Measurements from ENCODE around the gene GIMAP4. TPM values are rescaled to one million over a fixed set of nuclear protein-coding genes. Genes with fewer than 3 reads are reported as not detected.

Gene GIMAP4
- total and polyA plus RNA-seq, 2 donors (not counting 1 experiment from before 2014, with no cell fraction given): 0.27 to 0.66 TPM

- no peak overlapping the region for H3K4me3 Mint-ChIP-seq
- no peak overlapping the region for H3K9ac ChIP-seq (ENCODE audit: low read length)
- intact Hi-C loops (cut with micrococcal nuclease): no loop called here
- no peaks in the 10 kb centered on the region for H3K79me2 ChIP-seq (ENCODE audit: control insufficient read depth, insufficient read depth, low read length)
- H2AFZ ChIP-seq (ENCODE audit: insufficient read depth, low read depth, low read length, poor library complexity, severe bottlenecking): no peak overlapping the region
- no peak for ATAC-seq (ENCODE audit: low read depth)
- H3K9me3 Mint-ChIP-seq (ENCODE audit: insufficient read depth): peaks cover 20% of the 10 kb centered on the region
- WGBS (ENCODE audit: insufficient coverage): 21% methylated on average over 2 of the region's 4 CpGs
- no peaks in the 10 kb centered on the region for H4K20me1 ChIP-seq (ENCODE audit: control insufficient read depth, insufficient read depth, low read length, poor library complexity, severe bottlenecking)
- no peaks in the 10 kb centered on the region for H3K36me3 ChIP-seq (replicated peaks in 1 of 2; ENCODE audit: control extremely low read depth in 1 of 2, control insufficient read depth in 1 of 2, extremely low read depth in 1 of 2, insufficient read depth in 2 of 2, low read length in 1 of 2)
- TF ChIP-seq EZH2 (IDR thresholded peaks at IDR 0.05; ENCODE audit: borderline replicate concordance, insufficient read depth, low read depth, low read length, poor library complexity, severe bottlenecking) (no peak), CTCF (IDR thresholded peaks at IDR 0.05) (no peak)
- no peak overlapping the region for H3K4me3 ChIP-seq (ENCODE audit: control extremely low read depth in 1 of 5, extremely low read depth in 1 of 5, insufficient read depth in 1 of 5, low read depth in 2 of 5, low read length in 4 of 5)
- POLR2A ChIA-PET: no interaction called here
- DNase-seq: no peak
- no peaks in the 10 kb centered on the region for H3K27me3 ChIP-seq (replicated peaks in 1 of 4; ENCODE audit: control extremely low read depth in 1 of 4, control insufficient read depth in 3 of 4, insufficient read depth in 4 of 4, low read length in 3 of 4)
- H3K27me3 Mint-ChIP-seq: peaks cover 10% of the 10 kb centered on the region
- no peak overlapping the region for H3K27ac ChIP-seq (ENCODE audit: low read length in 2 of 2)
- CTCF ChIA-PET: no interaction called here
- H3K27ac Mint-ChIP-seq: no peak overlapping the region
- peaks cover 2 to 14% (median 14%) of the 10 kb centered on the region in 3 donors for H3K9me3 ChIP-seq (ENCODE audit: control extremely low read depth in 1 of 3, control insufficient read depth in 2 of 3, insufficient read depth in 1 of 3, low read length in 2 of 3)
- H3K4me1 ChIP-seq (ENCODE audit: control insufficient read depth in 2 of 2, insufficient read depth in 2 of 2, low read length in 2 of 2): no peaks in the 10 kb centered on the region
- H3K4me2 ChIP-seq (replicated peaks; ENCODE audit: low read depth, low read length, poor library complexity, severe bottlenecking): no peak overlapping the region
- H3K4me1 Mint-ChIP-seq: no peaks in the 10 kb centered on the region
Measured at GRCh38 chr7:150556521-150557138, 10.6 kb upstream of the GIMAP4 start.

GRCh38 chr7:150560486-150560885 lies 6.7 kb upstream of the GIMAP4 start:
- H3K79me2 ChIP-seq (ENCODE audit: control insufficient read depth, insufficient read depth, low read length): no peaks in the 10 kb centered on the region
- intact Hi-C loops (cut with micrococcal nuclease): no loop called here
- peaks cover 24% of the 10 kb centered on the region for H3K9me3 Mint-ChIP-seq (ENCODE audit: insufficient read depth)
- H3K4me1 Mint-ChIP-seq: no peaks in the 10 kb centered on the region
- ChIA-PET POLR2A (no interaction called here), CTCF (no interaction called here)
- H3K9ac ChIP-seq (ENCODE audit: low read length): no peak overlapping the region
- no peaks in the 10 kb centered on the region for H3K4me1 ChIP-seq (ENCODE audit: control insufficient read depth in 2 of 2, insufficient read depth in 2 of 2, low read length in 2 of 2)
- H2AFZ ChIP-seq (ENCODE audit: insufficient read depth, low read depth, low read length, poor library complexity, severe bottlenecking): no peak overlapping the region
- H3K4me3 ChIP-seq (ENCODE audit: control extremely low read depth in 1 of 5, extremely low read depth in 1 of 5, insufficient read depth in 1 of 5, low read depth in 2 of 5, low read length in 4 of 5): no peak overlapping the region
- H3K36me3 ChIP-seq (replicated peaks in 1 of 2; ENCODE audit: control extremely low read depth in 1 of 2, control insufficient read depth in 1 of 2, extremely low read depth in 1 of 2, insufficient read depth in 2 of 2, low read length in 1 of 2): no peaks in the 10 kb centered on the region
- H3K4me3 Mint-ChIP-seq: no peak overlapping the region
- TF ChIP-seq EZH2 (IDR thresholded peaks at IDR 0.05; ENCODE audit: borderline replicate concordance, insufficient read depth, low read depth, low read length, poor library complexity, severe bottlenecking) (no peak), CTCF (IDR thresholded peaks at IDR 0.05) (no peak)
- H3K27ac Mint-ChIP-seq: no peak overlapping the region
- H3K4me2 ChIP-seq (replicated peaks; ENCODE audit: low read depth, low read length, poor library complexity, severe bottlenecking): no peak overlapping the region
- H3K27me3 ChIP-seq (replicated peaks in 1 of 4; ENCODE audit: control extremely low read depth in 1 of 4, control insufficient read depth in 3 of 4, insufficient read depth in 4 of 4, low read length in 3 of 4): no peaks in the 10 kb centered on the region
- H4K20me1 ChIP-seq (ENCODE audit: control insufficient read depth, insufficient read depth, low read length, poor library complexity, severe bottlenecking): no peaks in the 10 kb centered on the region
- peaks cover 3 to 14% (median 13%) of the 10 kb centered on the region in 3 donors for H3K9me3 ChIP-seq (ENCODE audit: control extremely low read depth in 1 of 3, control insufficient read depth in 2 of 3, insufficient read depth in 1 of 3, low read length in 2 of 3)
- no CpG with 5 or more reads among the region's 1 CpG for WGBS (ENCODE audit: insufficient coverage)
- H3K27me3 Mint-ChIP-seq: peaks cover 11% of the 10 kb centered on the region
- ATAC-seq (ENCODE audit: low read depth) (no peak), DNase-seq (no peak)
- H3K27ac ChIP-seq (ENCODE audit: low read length in 2 of 2): no peak overlapping the region
